ENCODE measurements around the gene NME2.
"Not testable (repeated sequence)": the region's sequence is repeated elsewhere in the genome, so short reads cannot be mapped to it uniquely, and the experiment has no call there.

Gene NME2

DNA sequence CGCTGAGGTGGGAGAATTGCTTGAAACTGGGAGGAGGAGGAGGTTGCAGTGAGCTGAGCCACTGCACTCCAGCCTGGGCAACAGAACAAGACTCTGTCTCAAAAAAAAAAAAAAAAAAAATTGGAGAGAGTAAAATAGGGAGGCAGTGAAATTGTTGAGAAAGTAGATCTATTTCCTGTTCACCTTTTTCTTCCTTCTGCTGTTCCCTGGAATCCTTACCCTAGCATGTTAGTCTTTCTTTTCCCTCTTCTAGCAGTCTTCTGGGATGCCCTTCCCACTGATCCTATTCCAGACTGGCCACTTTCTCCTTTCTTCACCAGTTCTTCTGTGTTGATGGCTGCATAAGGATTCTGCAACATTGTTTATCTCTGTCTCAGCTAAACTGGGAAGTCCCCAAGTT, 3.1 kb downstream of the NME2 start:
- peak overlapping the region; percentile 53 for H3K4me3 Mint-ChIP-seq

GRCh38 chr17:51170736-51171135, 4.5 kb downstream of the NME2 start:
- H3K9me3 Mint-ChIP-seq (ENCODE audit: low read depth), result no peaks in the 10 kb centered on the region
- H3K4me1 Mint-ChIP-seq (ENCODE audit: low read depth), result peaks cover 24% of the 10 kb centered on the region
- no peak overlapping the region for H3K27ac Mint-ChIP-seq
- no peaks in the 10 kb centered on the region for H3K27me3 Mint-ChIP-seq
- peaks cover 14% of the 10 kb centered on the region for H3K36me3 Mint-ChIP-seq
- peak overlapping the region; percentile 1 for H3K4me3 Mint-ChIP-seq

More for the DNA sequence above, 3.1 kb downstream of the NME2 start:
- Mint-ChIP-seq H3K9me3 (ENCODE audit: low read depth) (no peaks in the 10 kb centered on the region), H3K27ac (peak overlapping the region; percentile 61), H3K4me1 (ENCODE audit: low read depth) (peaks cover 35% of the 10 kb centered on the region), H3K36me3 (peaks cover 14% of the 10 kb centered on the region), H3K27me3 (no peaks in the 10 kb centered on the region)

GRCh38 chr17:51172030-51172429, 5.8 kb downstream of the NME2 start:
- not testable (repeated sequence) for H3K9me3 Mint-ChIP-seq (ENCODE audit: low read depth); H3K27ac Mint-ChIP-seq; H3K27me3 Mint-ChIP-seq; H3K4me3 Mint-ChIP-seq
- peaks cover 14% of the 10 kb centered on the region for H3K36me3 Mint-ChIP-seq
- peaks cover 21% of the 10 kb centered on the region for H3K4me1 Mint-ChIP-seq (ENCODE audit: low read depth)

DNA sequence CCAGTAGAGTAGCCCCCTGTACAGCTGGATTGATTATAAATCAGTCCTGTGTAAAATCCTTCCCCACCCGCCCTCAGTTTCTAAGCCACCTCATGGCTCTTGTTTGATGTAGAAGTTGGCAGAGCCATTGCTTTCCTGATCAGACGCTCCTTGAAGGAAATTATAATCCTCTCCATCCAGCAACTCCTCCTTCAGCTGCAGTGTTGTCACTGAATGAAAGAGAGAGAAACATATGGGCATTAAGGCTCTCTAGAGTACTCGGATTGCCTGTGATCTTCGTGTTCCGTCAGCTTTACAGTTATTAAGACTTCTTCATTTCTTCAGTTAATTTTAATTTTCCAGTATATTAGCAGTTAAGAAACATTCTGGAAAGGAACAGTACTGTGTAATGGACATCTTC, 14.3 kb downstream of the NME2 start:
- Mint-ChIP-seq H3K27me3 (no peaks in the 10 kb centered on the region), H3K27ac (no peak overlapping the region), H3K9me3 (ENCODE audit: low read depth) (no peaks in the 10 kb centered on the region), H3K36me3 (peaks cover 7% of the 10 kb centered on the region), H3K4me3 (no peak overlapping the region), H3K4me1 (ENCODE audit: low read depth) (no peaks in the 10 kb centered on the region)

- Mint-ChIP-seq H3K4me3 (no peak overlapping the region), H3K9me3 (ENCODE audit: low read depth) (no peaks in the 10 kb centered on the region), H3K27ac (no peak overlapping the region), H3K4me1 (ENCODE audit: low read depth) (peaks cover 3% of the 10 kb centered on the region), H3K36me3 (peaks cover 7% of the 10 kb centered on the region), H3K27me3 (no peaks in the 10 kb centered on the region)
These were observed 17.9 kb downstream of the NME2 start for GRCh38 chr17:51184124-51184523.

- Mint-ChIP-seq H3K4me1 (ENCODE audit: low read depth) (peaks cover 4% of the 10 kb centered on the region), H3K4me3 (no peak overlapping the region), H3K9me3 (ENCODE audit: low read depth) (no peaks in the 10 kb centered on the region), H3K27ac (peak overlapping the region; percentile 59), H3K27me3 (no peaks in the 10 kb centered on the region), H3K36me3 (peaks cover 2% of the 10 kb centered on the region)
These were observed 19.6 kb downstream of the NME2 start for GRCh38 chr17:51185763-51186332.

DNA sequence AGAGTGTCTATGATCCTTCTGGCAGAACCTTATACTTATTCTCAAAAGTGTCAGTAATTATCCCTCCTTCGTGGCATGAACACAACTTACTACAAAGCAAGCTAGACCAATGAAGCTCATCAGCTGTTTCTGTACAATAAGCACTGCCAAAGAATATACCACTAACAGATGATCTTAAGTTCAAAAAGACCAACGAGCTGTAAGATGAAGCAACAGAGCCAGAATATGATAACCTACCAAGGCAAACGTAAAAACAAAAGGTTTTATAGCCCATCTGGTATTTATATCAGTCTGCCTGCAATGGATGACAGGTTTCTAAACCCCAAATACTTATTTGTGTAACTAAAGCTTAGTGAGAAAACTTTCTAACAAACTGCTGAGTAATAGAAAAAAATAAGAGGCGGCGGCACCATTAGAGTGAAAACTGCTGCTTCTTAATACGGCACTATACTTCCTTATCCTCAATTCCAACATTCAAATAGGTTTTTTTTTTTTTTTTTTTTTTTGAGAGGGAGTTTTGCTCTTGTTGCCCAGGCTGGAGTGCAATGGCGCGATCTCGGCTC, 22.1 kb downstream of the NME2 start:
- Mint-ChIP-seq H3K36me3 (peaks cover 7% of the 10 kb centered on the region), H3K4me3 (no peak overlapping the region), H3K27me3 (no peaks in the 10 kb centered on the region), H3K4me1 (ENCODE audit: low read depth) (peaks cover 4% of the 10 kb centered on the region), H3K27ac (no peak overlapping the region), H3K9me3 (ENCODE audit: low read depth) (no peaks in the 10 kb centered on the region)

- Mint-ChIP-seq H3K27me3 (no peaks in the 10 kb centered on the region), H3K27ac (peak overlapping the region; percentile 54), H3K4me3 (no peak overlapping the region), H3K9me3 (ENCODE audit: low read depth) (no peaks in the 10 kb centered on the region), H3K36me3 (peaks cover 7% of the 10 kb centered on the region), H3K4me1 (ENCODE audit: low read depth) (peaks cover 4% of the 10 kb centered on the region)
These were observed 23.0 kb downstream of the NME2 start for GRCh38 chr17:51189162-51189561.

GRCh38 chr17:51189628-51190027, 23.4 kb downstream of the NME2 start:
- H3K27ac Mint-ChIP-seq, result peak overlapping the region; percentile 54
- H3K36me3 Mint-ChIP-seq, result peaks cover 4% of the 10 kb centered on the region
- peaks cover 4% of the 10 kb centered on the region for H3K4me1 Mint-ChIP-seq (ENCODE audit: low read depth)
- no peak overlapping the region for H3K4me3 Mint-ChIP-seq
- H3K27me3 Mint-ChIP-seq, result no peaks in the 10 kb centered on the region
- H3K9me3 Mint-ChIP-seq (ENCODE audit: low read depth), result no peaks in the 10 kb centered on the region

- Mint-ChIP-seq H3K27ac (no peak overlapping the region), H3K4me3 (no peak overlapping the region), H3K27me3 (no peaks in the 10 kb centered on the region), H3K4me1 (ENCODE audit: low read depth) (peaks cover 1% of the 10 kb centered on the region), H3K9me3 (ENCODE audit: low read depth) (no peaks in the 10 kb centered on the region), H3K36me3 (peaks cover 4% of the 10 kb centered on the region)
These were observed 25.7 kb downstream of the NME2 start for GRCh38 chr17:51191895-51192294.

DNA sequence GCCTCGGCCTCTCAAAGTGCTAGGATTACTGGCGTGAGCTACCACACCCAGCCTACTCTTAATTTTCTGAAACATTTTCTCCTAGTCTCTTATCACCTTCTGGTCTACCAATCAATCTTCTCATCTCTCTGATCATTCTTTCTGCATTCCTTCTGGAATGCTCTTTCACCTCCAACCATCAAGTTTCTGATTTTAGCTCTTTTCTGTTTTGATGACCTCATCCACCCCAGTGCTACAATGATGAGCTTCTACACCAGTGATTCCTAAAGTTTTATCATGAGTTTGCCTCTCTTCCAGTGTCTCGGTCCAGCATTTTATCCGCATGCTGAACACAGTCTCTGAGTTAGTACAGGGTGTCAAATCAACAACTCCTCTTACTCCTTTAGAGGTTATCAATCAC, 31.5 kb downstream of the NME2 start:
- Mint-ChIP-seq H3K4me3 (no peak overlapping the region), H3K9me3 (ENCODE audit: low read depth) (no peaks in the 10 kb centered on the region), H3K4me1 (ENCODE audit: low read depth) (peaks cover 2% of the 10 kb centered on the region), H3K27me3 (no peaks in the 10 kb centered on the region), H3K36me3 (peaks cover 6% of the 10 kb centered on the region), H3K27ac (no peak overlapping the region)

DNA sequence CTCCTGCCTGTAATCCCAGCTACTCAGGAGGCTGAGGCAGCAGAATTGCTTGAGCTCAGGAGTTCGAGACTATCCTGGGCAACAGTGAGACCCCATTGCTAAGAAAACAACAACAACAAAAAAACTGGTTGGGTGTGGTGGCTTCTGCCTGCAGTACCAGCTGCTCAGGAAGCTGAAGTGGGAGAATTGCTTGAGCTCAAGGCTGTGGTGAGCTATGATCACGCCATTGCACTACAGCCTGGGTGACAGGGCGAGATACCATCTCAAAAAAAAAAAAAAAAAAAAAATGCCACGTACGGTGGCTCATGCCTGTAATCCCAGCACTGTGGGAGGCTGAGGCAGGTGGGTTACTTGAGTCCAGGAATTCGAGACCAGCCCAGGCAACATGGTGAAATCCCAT, 34.1 kb downstream of the NME2 start:
- no peaks in the 10 kb centered on the region for H3K9me3 Mint-ChIP-seq (ENCODE audit: low read depth)
- peaks cover 7% of the 10 kb centered on the region for H3K36me3 Mint-ChIP-seq
- H3K27ac Mint-ChIP-seq, result no peak overlapping the region
- peaks cover 2% of the 10 kb centered on the region for H3K4me1 Mint-ChIP-seq (ENCODE audit: low read depth)
- H3K4me3 Mint-ChIP-seq, result no peak overlapping the region
- H3K27me3 Mint-ChIP-seq, result no peaks in the 10 kb centered on the region

- peaks cover 9% of the 10 kb centered on the region for H3K36me3 Mint-ChIP-seq
- no peak overlapping the region for H3K4me3 Mint-ChIP-seq
- no peaks in the 10 kb centered on the region for H3K9me3 Mint-ChIP-seq (ENCODE audit: low read depth)
- no peaks in the 10 kb centered on the region for H3K27me3 Mint-ChIP-seq
- H3K4me1 Mint-ChIP-seq (ENCODE audit: low read depth), result peaks cover 2% of the 10 kb centered on the region
- no peak overlapping the region for H3K27ac Mint-ChIP-seq
These were observed 34.6 kb downstream of the NME2 start for GRCh38 chr17:51200846-51201245.

GRCh38 chr17:51203838-51204237, 37.6 kb downstream of the NME2 start:
- Mint-ChIP-seq H3K27ac (no peak overlapping the region), H3K36me3 (peaks cover 4% of the 10 kb centered on the region), H3K27me3 (no peaks in the 10 kb centered on the region), H3K4me1 (ENCODE audit: low read depth) (peaks cover 2% of the 10 kb centered on the region), H3K9me3 (ENCODE audit: low read depth) (no peaks in the 10 kb centered on the region), H3K4me3 (no peak overlapping the region)

DNA sequence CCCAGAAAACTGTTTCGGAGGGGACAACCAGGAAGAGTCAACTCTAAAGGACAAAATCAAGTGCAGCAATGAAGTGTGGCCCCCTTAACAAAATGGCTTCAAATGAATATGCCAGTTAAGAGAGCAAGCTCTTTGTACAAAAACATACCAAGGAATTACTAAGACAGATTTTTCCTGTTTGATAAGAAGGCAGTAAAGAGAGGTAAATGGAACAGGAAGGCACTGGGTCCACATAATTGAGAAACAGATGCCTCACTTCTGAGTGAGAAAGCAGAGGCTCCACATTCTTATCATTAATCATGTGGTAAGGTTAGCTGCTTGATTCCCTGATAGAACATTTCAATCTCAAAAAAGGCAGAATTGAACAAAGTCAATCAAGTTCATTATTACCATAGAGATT, 48.7 kb downstream of the NME2 start:
- Mint-ChIP-seq H3K9me3 (ENCODE audit: low read depth) (no peaks in the 10 kb centered on the region), H3K27ac (no peak overlapping the region), H3K4me1 (ENCODE audit: low read depth) (no peaks in the 10 kb centered on the region), H3K4me3 (no peak overlapping the region), H3K27me3 (no peaks in the 10 kb centered on the region), H3K36me3 (peaks cover 5% of the 10 kb centered on the region)

- H3K27ac Mint-ChIP-seq, result no peak overlapping the region
- no peaks in the 10 kb centered on the region for H3K4me1 Mint-ChIP-seq (ENCODE audit: low read depth)
These were observed 51.7 kb downstream of the NME2 start for GRCh38 chr17:51217946-51218345.

More at GRCh38 chr17:51217946-51218345, 51.7 kb downstream of the NME2 start:
- Mint-ChIP-seq H3K27me3 (no peaks in the 10 kb centered on the region), H3K9me3 (ENCODE audit: low read depth) (no peaks in the 10 kb centered on the region), H3K4me3 (no peak overlapping the region), H3K36me3 (peaks cover 10% of the 10 kb centered on the region)
